Activated naive CD4-positive, alpha-beta T cell treated with anti-CD3 and anti-CD28 coated beads, Interleukin-2, amount 50 U/mL, for 16 hours (primary cell): Measurements from ENCODE around the gene PTPRN2.
"Not testable (repeated sequence)": the region's sequence is repeated elsewhere in the genome, so short reads cannot be mapped to it uniquely, and the experiment has no call there.

ENCODE experiments used
- DNase-seq: peaks from one replicate; pipeline ENCODE4 v3.0.0-alpha.2; 2020

Gene PTPRN2

GRCh38 chr7:158411232-158411950 lies 176.2 kb downstream of the PTPRN2 start:
- DNase-seq, result no peak

GRCh38 chr7:158410720-158411119 lies 176.9 kb downstream of the PTPRN2 start:
- DNase-seq, result no peak

- DNase-seq, result no peak
Measured at GRCh38 chr7:158409816-158410330, 177.8 kb downstream of the PTPRN2 start.

GRCh38 chr7:158409120-158409519 lies 178.5 kb downstream of the PTPRN2 start:
- no peak for DNase-seq

- no peak for DNase-seq
Measured at GRCh38 chr7:158408318-158408920, 179.2 kb downstream of the PTPRN2 start.

- no peak for DNase-seq
Measured at GRCh38 chr7:158407581-158408317, 179.9 kb downstream of the PTPRN2 start.

- no peak for DNase-seq
Measured at GRCh38 chr7:158406801-158407200, 180.8 kb downstream of the PTPRN2 start.

- DNase-seq, result no peak
Measured at GRCh38 chr7:158406364-158406763, 181.3 kb downstream of the PTPRN2 start.

GRCh38 chr7:158405771-158406170 lies 181.9 kb downstream of the PTPRN2 start:
- not testable (repeated sequence) for DNase-seq

GRCh38 chr7:158405324-158405723 lies 182.3 kb downstream of the PTPRN2 start:
- DNase-seq, result no peak

GRCh38 chr7:158404031-158404761 lies 183.4 kb downstream of the PTPRN2 start:
- no peak for DNase-seq

- DNase-seq, result no peak
Measured at GRCh38 chr7:158403013-158403821, 184.4 kb downstream of the PTPRN2 start.

GRCh38 chr7:158402471-158402870 lies 185.2 kb downstream of the PTPRN2 start:
- no peak for DNase-seq

GRCh38 chr7:158401826-158402225 lies 185.8 kb downstream of the PTPRN2 start:
- no peak for DNase-seq

GRCh38 chr7:158401295-158401694 lies 186.3 kb downstream of the PTPRN2 start:
- DNase-seq, result no peak

GRCh38 chr7:158400601-158401225 lies 186.9 kb downstream of the PTPRN2 start:
- no peak for DNase-seq

- no peak for DNase-seq
Measured at GRCh38 chr7:158399762-158400161, 187.9 kb downstream of the PTPRN2 start.

GRCh38 chr7:158398750-158399149 lies 188.9 kb downstream of the PTPRN2 start:
- no peak for DNase-seq

GRCh38 chr7:158397885-158398284 lies 189.7 kb downstream of the PTPRN2 start:
- DNase-seq, result no peak

GRCh38 chr7:158396982-158397862 lies 190.4 kb downstream of the PTPRN2 start:
- DNase-seq, result no peak
